ENCODE measurements around the gene ARIH2.

ARIH2 gene

DNA sequence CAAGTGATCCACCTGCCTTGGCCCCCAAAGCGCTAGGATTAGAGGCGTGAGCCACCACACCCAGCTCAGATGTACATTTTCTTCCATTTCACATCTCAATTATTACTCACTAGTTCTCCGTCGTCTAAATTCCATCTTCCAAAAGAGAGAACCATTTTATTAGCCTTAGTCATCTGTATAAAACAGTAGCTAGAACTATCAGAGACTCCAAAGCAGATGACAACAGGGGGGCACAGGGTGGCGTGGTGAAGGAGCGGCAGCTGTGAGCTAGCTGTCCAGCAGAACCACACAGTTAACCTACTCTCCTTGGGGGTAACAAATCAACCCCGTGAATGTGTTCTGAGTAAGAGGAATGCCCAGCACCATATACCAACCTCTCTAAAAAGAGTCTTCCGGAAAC is 27.0 kb upstream of the ARIH2 start:
- TF ChIP-seq, protein P1, sequence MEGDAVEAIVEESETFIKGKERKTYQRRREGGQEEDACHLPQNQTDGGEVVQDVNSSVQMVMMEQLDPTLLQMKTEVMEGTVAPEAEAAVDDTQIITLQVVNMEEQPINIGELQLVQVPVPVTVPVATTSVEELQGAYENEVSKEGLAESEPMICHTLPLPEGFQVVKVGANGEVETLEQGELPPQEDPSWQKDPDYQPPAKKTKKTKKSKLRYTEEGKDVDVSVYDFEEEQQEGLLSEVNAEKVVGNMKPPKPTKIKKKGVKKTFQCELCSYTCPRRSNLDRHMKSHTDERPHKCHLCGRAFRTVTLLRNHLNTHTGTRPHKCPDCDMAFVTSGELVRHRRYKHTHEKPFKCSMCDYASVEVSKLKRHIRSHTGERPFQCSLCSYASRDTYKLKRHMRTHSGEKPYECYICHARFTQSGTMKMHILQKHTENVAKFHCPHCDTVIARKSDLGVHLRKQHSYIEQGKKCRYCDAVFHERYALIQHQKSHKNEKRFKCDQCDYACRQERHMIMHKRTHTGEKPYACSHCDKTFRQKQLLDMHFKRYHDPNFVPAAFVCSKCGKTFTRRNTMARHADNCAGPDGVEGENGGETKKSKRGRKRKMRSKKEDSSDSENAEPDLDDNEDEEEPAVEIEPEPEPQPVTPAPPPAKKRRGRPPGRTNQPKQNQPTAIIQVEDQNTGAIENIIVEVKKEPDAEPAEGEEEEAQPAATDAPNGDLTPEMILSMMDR (IDR thresholded peaks at IDR 0.05), result no peak

DNA sequence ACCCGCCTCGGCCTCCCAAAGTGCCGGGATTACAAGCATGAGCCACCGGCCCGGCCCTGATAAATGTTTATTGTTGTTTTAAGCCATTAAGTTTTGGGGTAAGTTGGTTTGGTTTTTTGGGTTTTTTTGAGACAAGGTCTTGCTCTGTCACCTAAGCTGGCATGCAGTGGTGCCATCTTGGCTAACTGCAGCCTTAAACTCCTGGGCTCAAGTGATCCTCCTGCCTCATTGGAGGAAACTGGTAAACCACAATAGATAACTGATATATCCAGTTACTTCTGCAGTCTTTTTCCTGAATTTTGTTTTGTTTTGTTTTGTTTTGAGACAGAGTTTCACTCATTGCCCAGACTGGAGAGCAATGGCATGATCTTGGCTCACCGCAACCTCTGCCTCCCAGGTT is 24.1 kb upstream of the ARIH2 start:
- TF ChIP-seq, protein P1 (IDR thresholded peaks at IDR 0.05), result no peak

DNA sequence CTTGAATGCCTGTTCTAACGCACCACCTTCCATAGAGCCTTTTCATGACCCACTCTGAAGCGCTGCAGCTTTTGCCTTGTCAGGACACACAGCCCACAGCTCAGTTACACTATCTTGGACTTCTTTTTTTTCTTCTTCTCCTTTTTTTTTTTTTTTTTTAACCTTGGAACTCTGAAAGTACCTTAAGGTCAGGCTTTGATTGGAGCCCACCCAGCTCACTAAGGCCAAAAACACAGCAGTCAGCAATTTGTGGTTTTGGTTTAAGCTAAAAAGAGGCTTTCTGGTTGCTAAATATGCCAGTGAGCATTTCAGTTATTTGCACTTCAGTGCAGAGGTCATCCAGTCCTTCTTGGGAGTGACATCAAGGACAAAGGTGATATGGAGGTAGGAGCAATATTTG is 21.7 kb upstream of the ARIH2 start:
- TF ChIP-seq, protein P1 (IDR thresholded peaks at IDR 0.05), result no peak

DNA sequence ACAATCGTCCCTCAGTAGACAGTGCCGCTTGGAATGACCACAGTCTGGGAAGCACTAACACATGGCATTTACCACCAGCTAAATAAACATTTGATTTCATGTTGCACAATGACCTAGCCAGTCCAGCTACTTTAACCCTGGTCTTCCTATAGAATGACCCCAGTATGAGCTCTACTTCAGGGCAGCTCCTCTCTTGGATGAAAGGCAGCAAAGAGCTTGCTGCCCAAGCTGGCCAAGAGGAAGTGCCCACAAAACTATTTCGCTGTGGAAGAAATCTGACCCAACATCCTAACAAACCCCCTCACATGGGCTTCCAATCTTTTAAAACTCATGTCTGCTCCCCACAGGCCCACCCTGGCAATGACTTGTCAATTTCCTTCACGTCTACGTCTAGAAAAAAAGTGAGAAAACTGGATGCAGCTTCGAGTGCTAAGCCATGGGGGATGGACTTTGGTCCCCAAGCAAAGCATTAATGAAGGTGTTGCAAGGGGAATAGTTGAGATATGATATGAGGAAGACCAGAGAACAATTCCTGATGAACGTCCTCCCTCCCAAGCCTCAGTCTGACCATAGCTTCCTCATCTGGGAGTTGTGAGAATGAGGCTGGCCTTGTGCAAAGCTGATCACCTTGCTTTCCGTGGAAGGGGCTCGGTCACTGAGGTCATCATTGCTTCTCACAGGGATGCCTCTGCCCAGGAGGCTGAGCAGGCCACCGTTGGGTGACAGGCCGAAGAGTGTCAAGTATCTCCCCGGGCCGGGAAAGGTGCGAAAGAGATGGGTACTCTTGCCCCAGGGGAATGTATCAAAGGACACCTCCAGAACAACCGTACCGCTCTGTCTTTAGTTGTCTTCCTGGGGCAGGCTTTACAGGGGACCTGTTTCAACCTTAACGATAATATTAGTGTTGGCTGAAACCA is 20.9 kb upstream of the ARIH2 start:
- TF ChIP-seq, protein P1 (IDR thresholded peaks at IDR 0.05), result no peak

DNA sequence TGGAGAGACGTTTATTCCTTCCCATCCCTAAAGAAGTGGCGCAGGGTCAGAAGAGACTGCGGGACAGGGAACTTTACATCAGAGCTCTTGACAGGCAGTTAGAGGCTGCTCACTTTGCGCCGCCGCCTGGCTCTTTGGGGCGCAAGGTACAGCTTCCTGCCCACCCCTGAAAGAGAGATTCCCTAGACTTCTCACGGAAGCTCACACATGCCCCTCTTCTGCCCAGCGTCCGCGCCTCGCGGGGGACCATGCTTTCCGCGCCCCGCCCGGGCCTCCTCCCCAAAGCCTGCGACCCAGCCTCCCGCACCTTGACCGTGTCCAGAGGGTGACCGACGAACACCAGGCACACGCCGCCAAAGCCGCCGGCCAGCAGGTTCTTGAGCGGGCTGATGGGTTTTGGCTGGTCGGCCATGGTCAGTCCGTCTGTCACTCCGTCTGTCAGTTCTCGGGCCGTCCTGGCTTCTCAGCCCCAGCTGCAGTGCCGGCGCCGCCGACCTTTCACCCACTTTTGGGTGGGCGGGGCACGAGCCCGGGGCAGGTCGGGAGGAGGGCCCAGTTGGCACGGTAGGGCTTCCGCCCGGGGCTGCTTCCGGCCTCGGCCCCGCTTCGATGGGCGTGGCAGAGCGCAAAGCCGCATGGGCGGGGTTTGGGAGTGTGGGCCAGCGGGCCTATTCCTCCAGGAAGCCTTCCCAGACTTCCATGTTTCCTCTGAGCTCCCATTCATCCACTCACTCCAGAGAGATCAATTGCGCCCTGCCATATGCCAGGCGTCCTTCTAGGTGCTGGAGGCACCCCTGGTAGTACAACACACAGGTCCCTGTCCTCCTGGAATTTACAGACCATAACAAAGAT is 20.0 kb upstream of the ARIH2 start, which contains the start of gene SLC25A20:
SLC25A20 (minus strand) TSS at position 500 of the 852 bp plus-strand sequence; CDS start at position 412, 88 bp downstream.
- TF ChIP-seq, protein P1 (IDR thresholded peaks at IDR 0.05), result no peak

DNA sequence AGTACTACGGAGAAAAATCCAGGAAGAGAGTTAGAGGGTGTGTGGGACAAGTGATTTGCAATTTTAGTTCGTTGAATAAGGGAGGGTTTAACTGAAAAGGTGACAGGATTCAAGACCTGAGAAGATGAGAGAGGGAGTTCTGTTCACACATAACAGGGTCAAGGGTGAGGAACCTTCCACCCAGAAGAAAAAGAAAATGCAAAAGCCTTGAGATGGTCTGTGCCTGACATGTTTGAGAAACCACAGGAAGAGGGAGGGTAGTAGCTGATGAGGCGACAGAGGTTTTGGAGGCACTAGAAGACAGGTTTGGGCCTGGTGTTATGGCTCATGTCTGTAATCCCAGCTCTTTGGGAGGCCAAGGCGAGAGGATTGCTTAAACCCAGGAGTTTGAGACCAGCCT is 19.4 kb upstream of the ARIH2 start:
- TF ChIP-seq, protein P1 (IDR thresholded peaks at IDR 0.05), result no peak

DNA sequence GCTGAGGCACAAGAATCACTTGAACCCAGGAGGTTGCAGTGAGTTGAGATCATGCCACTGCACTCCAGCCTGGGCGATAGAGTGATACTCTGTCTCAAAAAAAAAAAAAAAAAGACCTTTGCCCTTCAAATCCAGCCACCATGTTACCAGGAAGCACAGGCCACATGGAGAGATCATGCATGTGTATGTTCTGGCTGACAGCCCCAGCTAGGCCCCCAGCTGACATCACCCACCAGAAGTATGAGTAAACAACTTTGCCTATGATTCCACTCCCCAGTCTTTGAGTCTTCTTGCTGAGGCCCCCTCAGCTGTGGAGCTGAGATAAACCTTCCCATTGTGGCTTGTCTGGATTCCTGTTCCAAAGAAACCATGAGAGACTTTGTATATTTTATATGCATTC is 3.3 kb upstream of the ARIH2 start:
- TF ChIP-seq, protein P1 (IDR thresholded peaks at IDR 0.05), result no peak

Data from LNCAP (cell line).